H1 (cell line): Measurements from ENCODE around the gene AQP6. TPM values are rescaled to one million over a fixed set of nuclear protein-coding genes. Genes with fewer than 3 reads are reported as not detected.

Experiments
- CTCF ChIA-PET: fragments of 300-600 bp; sonication (Branson Sonifier 250); formaldehyde crosslinking; loops from one replicate; lab custom pipeline; 2021; ENCODE audit not compliant: partially characterized antibody; lab: Charles Lee
- POLR2A ChIA-PET: fragments of 300-600 bp; sonication (Branson Sonifier 250); formaldehyde crosslinking; loops from one replicate; lab custom pipeline; 2021; ENCODE audit warnings: inconsistent platforms; ENCODE audit not compliant: partially characterized antibody; lab: Charles Lee
- DNase-seq, 2 experiments: peaks; one replicate each; pipeline versions ENCODE4 v3.0.0 to v3.0.0-alpha.2; 2010 to 2022; ENCODE audit warnings: low spot score in 2 of 2, low read depth in 1 of 2, mixed read lengths in 1 of 2
- FAIRE-seq: peaks from 2 replicates; lab custom pipeline; 2011; peaks lifted over from hg19 to GRCh38; lab: Jason Lieb, UNC
- H2AFZ ChIP-seq: 2 replicates; pipeline ENCODE4 v1.8.1; 2012; ENCODE audit warnings: low read length, inconsistent platforms
- H2AK5ac ChIP-seq: 2 replicates; pipeline ENCODE4 v1.6.1; 2013; ENCODE audit warnings: low read depth, low read length
- H2BK120ac ChIP-seq: replicated peaks from 2 replicates; pipeline ENCODE3; 2013; ENCODE audit warnings: low read depth, low read length, inconsistent platforms
- H2BK12ac ChIP-seq: 2 replicates; pipeline ENCODE4 v1.6.1; 2013; ENCODE audit warnings: low read depth, low read length
- H2BK15ac ChIP-seq: 2 replicates; pipeline ENCODE4 v1.6.1; 2013; ENCODE audit warnings: low read length
- H2BK20ac ChIP-seq: 2 replicates; pipeline ENCODE4 v1.6.1; 2013; ENCODE audit warnings: low read length
- H2BK5ac ChIP-seq: 2 replicates; pipeline ENCODE4 v1.6.1; 2013; ENCODE audit warnings: low read depth, low read length
- H3K14ac ChIP-seq: 2 replicates; pipeline ENCODE4 v1.6.1; 2013; ENCODE audit warnings: inconsistent platforms; ENCODE audit not compliant: insufficient read length
- H3K18ac ChIP-seq: 2 replicates; pipeline ENCODE4 v1.6.1; 2013; ENCODE audit warnings: low read length; ENCODE audit errors: extremely low read depth
- H3K23ac ChIP-seq: 2 replicates; pipeline ENCODE4 v1.6.1; 2013; ENCODE audit warnings: inconsistent platforms; ENCODE audit not compliant: insufficient read length
- H3K23me2 ChIP-seq: 2 replicates; pipeline ENCODE4 v1.6.1; 2013; ENCODE audit warnings: low read depth, low read length
- H3K27ac ChIP-seq: 2 replicates; pipeline ENCODE4 v1.6.1; 2011; ENCODE audit warnings: low read depth, low read length, inconsistent platforms
- H3K27me3 ChIP-seq, 4 experiments: replicated peaks in 1 of 4; 1 replicate in 1 of 4; 2 replicates in 3 of 4; pipeline versions ENCODE4 v1.6.1 to v1.8.1; 2011 to 2013; ENCODE audit warnings: low read length in 3 of 4, mild to moderate bottlenecking in 3 of 4, inconsistent platforms in 2 of 4, mixed read lengths in 2 of 4, moderate library complexity in 1 of 4; ENCODE audit not compliant: control insufficient read depth in 3 of 4, insufficient read depth in 3 of 4; ENCODE audit errors: extremely low read depth in 1 of 4
- H3K36me3 ChIP-seq, 4 experiments: 2 replicates each; pipeline versions ENCODE4 v1.6.1 to v1.8.1; 2011 to 2013; ENCODE audit warnings: mild to moderate bottlenecking in 4 of 4, low read length in 3 of 4, moderate library complexity in 2 of 4, control low read depth in 1 of 4, inconsistent platforms in 1 of 4; ENCODE audit not compliant: insufficient read depth in 4 of 4, control insufficient read depth in 2 of 4
- H3K4ac ChIP-seq: replicated peaks from 2 replicates; pipeline ENCODE3; 2013; ENCODE audit warnings: low read length, low read depth, mixed read lengths, inconsistent platforms; ENCODE audit not compliant: insufficient read length
- H3K4me1 ChIP-seq, 4 experiments: replicated peaks in 1 of 4; 1 replicate in 1 of 4; 2 replicates in 3 of 4; pipeline versions ENCODE4 v1.6.1 to v1.8.1; 2011 to 2013; ENCODE audit warnings: low read length in 3 of 4, inconsistent platforms in 2 of 4, mixed read lengths in 1 of 4; ENCODE audit not compliant: insufficient read depth in 4 of 4, control insufficient read depth in 3 of 4
- H3K4me2 ChIP-seq, 2 experiments: 2 replicates each; pipeline versions ENCODE4 v1.6.1 to v1.8.1; 2011 to 2013; ENCODE audit warnings: low read depth in 2 of 2, low read length in 2 of 2, control low read depth in 1 of 2, inconsistent platforms in 1 of 2, mild to moderate bottlenecking in 1 of 2; ENCODE audit not compliant: insufficient read depth in 1 of 2
- H3K4me3 ChIP-seq, 4 experiments: fragments of 200-600, 300-600 bp in 1 of 4; sonication (generic), shearing (Covaris generic), sonication (Bioruptor Twin) in 1 of 4; 2 replicates each; pipeline versions ENCODE4 v1.5.1 to v1.8.1; 2011 to 2016; ENCODE audit warnings: low read length in 4 of 4, low read depth in 3 of 4, control low read depth in 2 of 4, inconsistent platforms in 2 of 4, mild to moderate bottlenecking in 2 of 4, mixed read lengths in 1 of 4, moderate library complexity in 1 of 4; ENCODE audit not compliant: insufficient read depth in 2 of 4; ENCODE audit errors: extremely low read depth in 1 of 4
- H3K56ac ChIP-seq: replicated peaks from 2 replicates; pipeline ENCODE3; 2013; ENCODE audit warnings: low read depth, mild to moderate bottlenecking, mixed read lengths, low read length, inconsistent platforms; ENCODE audit not compliant: insufficient read length
- H3K79me1 ChIP-seq: 2 replicates; pipeline ENCODE4 v1.6.1; 2013; ENCODE audit warnings: low read depth, low read length, control low read depth
- H3K79me2 ChIP-seq, 2 experiments: 2 replicates each; pipeline versions ENCODE4 v1.6.1 to v1.8.1; 2012 to 2013; ENCODE audit warnings: low read length in 2 of 2, mild to moderate bottlenecking in 2 of 2, inconsistent platforms in 1 of 2; ENCODE audit not compliant: insufficient read depth in 2 of 2, control insufficient read depth in 1 of 2
- H3K9ac ChIP-seq, 4 experiments: replicated peaks in 1 of 4; 1 replicate in 1 of 4; 2 replicates in 3 of 4; pipeline versions ENCODE4 v1.6.1 to v1.8.1; 2011 to 2013; ENCODE audit warnings: low read depth in 3 of 4, low read length in 3 of 4, control low read depth in 2 of 4, mild to moderate bottlenecking in 2 of 4, moderate library complexity in 2 of 4, inconsistent platforms in 1 of 4; ENCODE audit errors: extremely low read depth in 1 of 4
- H3K9me3 ChIP-seq, 2 experiments: 2 replicates each; pipeline versions ENCODE4 v1.6.1 to v1.8.1; 2012 to 2013; ENCODE audit warnings: mild to moderate bottlenecking in 2 of 2, moderate library complexity in 2 of 2, control low read depth in 1 of 2, inconsistent platforms in 1 of 2, low read depth in 1 of 2, low read length in 1 of 2, mixed read lengths in 1 of 2; ENCODE audit not compliant: insufficient read depth in 2 of 2
- H4K20me1 ChIP-seq, 2 experiments: replicated peaks in 1 of 2; 2 replicates each; pipeline versions ENCODE3 to v1.8.1; 2011 to 2013; ENCODE audit warnings: inconsistent platforms in 2 of 2, low read length in 2 of 2, mild to moderate bottlenecking in 1 of 2; ENCODE audit not compliant: insufficient read depth in 2 of 2, control insufficient read depth in 1 of 2
- H4K5ac ChIP-seq: 2 replicates; pipeline ENCODE4 v1.6.1; 2013; ENCODE audit warnings: low read length, low read depth, mixed read lengths, inconsistent platforms; ENCODE audit not compliant: insufficient read length
- H4K8ac ChIP-seq: 2 replicates; pipeline ENCODE4 v1.8.0; 2013; ENCODE audit warnings: mild to moderate bottlenecking, moderate library complexity, low read length, inconsistent platforms; ENCODE audit not compliant: insufficient read depth; ENCODE audit errors: extremely low read depth
- H4K91ac ChIP-seq: replicated peaks from 2 replicates; pipeline ENCODE3; 2013; ENCODE audit warnings: low read length, mixed read lengths, inconsistent platforms; ENCODE audit not compliant: insufficient read length
- CREB1 ChIP-seq: IDR thresholded peaks from 2 replicates; pipeline ENCODE4 v1.6.1; 2012; ENCODE audit warnings: inconsistent platforms
- GTF2F1 ChIP-seq: IDR thresholded peaks from 2 replicates; pipeline ENCODE4 v1.6.1; 2012; ENCODE audit warnings: low read depth, low read length, improper control_type of control experiment, borderline replicate concordance
- HDAC6 ChIP-seq: IDR thresholded peaks from one replicate; pipeline ENCODE4 v1.7.1; 2012; ENCODE audit warnings: low read depth, mild to moderate bottlenecking, inconsistent platforms, low read length, moderate library complexity
- MAFK ChIP-seq: IDR thresholded peaks from 2 replicates; pipeline ENCODE4 v1.6.1; 2012; ENCODE audit warnings: low read depth, mild to moderate bottlenecking, improper control_type of control experiment, low read length
- POU5F1 ChIP-seq: IDR thresholded peaks from 2 replicates; pipeline ENCODE4 v1.6.1; 2011; ENCODE audit warnings: low read depth, mild to moderate bottlenecking, low read length, moderate library complexity
- SIN3A ChIP-seq, 2 experiments: IDR thresholded peaks in 1 of 2; conservative IDR thresholded peaks in 1 of 2; 2 replicates each; pipeline ENCODE4 v1.6.1; 2011 to 2012; ENCODE audit warnings: low read length in 2 of 2, improper control_type of control experiment in 1 of 2, low read depth in 1 of 2, mild to moderate bottlenecking in 1 of 2
- SIRT6 ChIP-seq: IDR thresholded peaks from one replicate; pipeline ENCODE4 v1.7.1; 2012; ENCODE audit warnings: low read length, inconsistent platforms
- TAF7 ChIP-seq: optimal IDR thresholded peaks from 2 replicates; pipeline ENCODE3; 2011; ENCODE audit warnings: low read depth, mild to moderate bottlenecking, inconsistent platforms, low read length, moderate library complexity, borderline replicate concordance
- WGBS, 2 experiments: shearing (Covaris generic) in 1 of 2; methylation state at CpG; one replicate each; pipeline versions ENCODE4 v1.1.6 to v1.1.7; 2013 to 2015; ENCODE audit warnings: low lambda C conversion rate in 2 of 2, mixed read lengths in 2 of 2, inconsistent platforms in 1 of 2, low coverage in 1 of 2, missing lambda C conversion rate in 1 of 2; ENCODE audit not compliant: insufficient replicate concordance in 2 of 2, insufficient coverage in 1 of 2, insufficient read length in 1 of 2; ENCODE audit errors: extremely low coverage in 1 of 2, missing lambda C conversion rate in 1 of 2; 5-methylcytosine and 5-hydroxymethylcytosine counted together
- polyA plus RNA-seq, 7 experiments: library from polyadenylated mRNA; depleted of rRNA in 3 of 7; stranded (reverse) in 5 of 7; unstranded in 2 of 7; fragments of >200 nt in 5 of 7; fragments of 200-250 nt in 2 of 7; gene quantifications; 1 replicate in 5 of 7; 2 replicates in 1 of 7; 4 replicates in 1 of 7; pipeline versions ENCODE4 v1.2.1 to v1.2.3, GENCODE V29; 2011 to 2013; ENCODE audit warnings: missing spikeins in 2 of 7, mixed read lengths in 2 of 7
- total RNA-seq: library from RNA; stranded (reverse); fragmentation: NEBNext Ultra II Directional; extraction: Animal tissue kit (Norgen Biotek cat#: 25700); gene quantifications from 2 replicates; pipeline ENCODE4 v1.2.1, GENCODE V29; 2021
- TF ChIP-seq, protein P1 (sequence below): IDR thresholded peaks from 2 replicates; pipeline ENCODE4 v1.6.1; 2012; ENCODE audit warnings: inconsistent platforms
- TF ChIP-seq, protein P2 (sequence below): IDR thresholded peaks from 2 replicates; pipeline ENCODE4 v1.6.1; 2011; ENCODE audit warnings: low read depth, mild to moderate bottlenecking, low read length; ENCODE audit not compliant: insufficient read depth

Gene AQP6
- total and polyA plus RNA-seq, 2 of the 8 experiments (the other 6 are each of a cell fraction or from before 2014, with no cell fraction given), result 0.03 to 0.17 TPM

DNA sequence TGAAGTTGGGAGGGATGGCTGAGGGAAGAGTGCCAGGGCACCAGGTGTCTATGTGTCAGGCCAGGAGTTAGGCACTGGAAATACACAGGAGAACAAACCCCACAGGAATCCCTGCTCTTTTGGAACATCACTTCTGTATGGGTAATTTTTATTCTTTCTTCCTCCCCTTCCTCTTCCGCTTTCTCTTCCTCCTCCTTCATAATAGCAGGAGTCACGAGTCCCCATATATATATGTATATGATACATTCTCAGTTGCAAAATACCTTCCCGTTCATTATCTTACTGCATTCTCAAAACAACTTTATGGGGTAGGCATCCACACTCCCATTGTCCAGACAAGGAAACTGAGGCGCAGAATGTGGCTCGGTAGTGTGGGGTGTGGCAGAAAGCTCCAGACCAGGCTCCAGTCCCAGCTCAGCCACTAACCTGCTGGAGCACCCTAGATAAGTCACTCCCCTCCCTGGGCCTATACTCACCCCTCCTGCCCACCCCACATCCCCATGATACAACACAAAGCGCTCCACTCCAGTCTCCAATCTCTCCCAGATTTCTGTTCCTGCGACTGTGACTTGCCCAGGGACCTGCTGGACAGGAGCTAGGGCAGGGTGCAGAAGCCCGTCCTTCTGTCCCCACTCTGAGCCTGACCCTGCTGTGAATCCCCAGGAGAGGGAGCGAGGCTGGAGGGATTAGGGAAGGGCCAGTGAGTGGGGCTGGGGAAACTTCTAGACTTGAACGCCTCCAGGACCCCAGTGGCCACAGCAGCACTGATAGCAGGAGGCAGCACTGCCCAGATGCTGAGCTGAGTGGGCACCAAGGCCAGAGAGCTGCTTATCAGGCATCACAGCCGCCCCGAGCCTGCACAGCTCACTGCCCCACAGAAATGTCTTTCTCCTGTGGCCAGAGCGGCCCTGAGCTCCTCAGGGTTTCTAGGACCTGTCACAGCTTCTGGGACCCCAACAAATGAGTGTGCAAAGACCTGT lies 23.6 kb upstream of the AQP6 start:
- no peak overlapping the region for H2AK5ac ChIP-seq
- H4K91ac ChIP-seq, result no peak overlapping the region
- POLR2A ChIA-PET, result interaction anchor here (0.8 to 1.7 kb wide), 2 partner anchors 18 to 57 kb away, joined by 4 to 8 read pairs; no protein-coding TSS in a partner anchor
- CTCF ChIA-PET, result interaction anchor here (0.7 to 7.6 kb wide), 10 partner anchors 10 to 172 kb away, joined by 3 to 104 read pairs (median 6); partner anchors contain the start of gene AQP6
- no peak overlapping the region for H4K8ac ChIP-seq
- no peak overlapping the region for H2AFZ ChIP-seq
- no peaks in the 10 kb centered on the region for H3K36me3 ChIP-seq
- WGBS, 2 experiments, result 86% methylated on average over 12 of the region's 13 CpGs; no CpG with 5 or more reads in 1 of the 2 experiments
- H3K79me1 ChIP-seq, result no peaks in the 10 kb centered on the region
- no peak for DNase-seq
- no peaks in the 10 kb centered on the region for H4K20me1 ChIP-seq
- no peak overlapping the region for H2BK120ac ChIP-seq
- H2BK20ac ChIP-seq, result no peak overlapping the region
- no peak for FAIRE-seq
- peaks cover 0 to 6% (median 4%) of the 10 kb centered on the region in 4 experiments; a peak in 5 of 7 replicates for H3K4me1 ChIP-seq
- no peak overlapping the region for H3K27ac ChIP-seq
- H2BK12ac ChIP-seq, result no peak overlapping the region
- no peak overlapping the region for H3K56ac ChIP-seq
- H3K27me3 ChIP-seq, result no peaks in the 10 kb centered on the region; a peak in 1 of 7 replicates
- no peaks in the 10 kb centered on the region; the same call in 1 of the 2 replicates for H3K23me2 ChIP-seq
- H3K79me2 ChIP-seq, result no peaks in the 10 kb centered on the region
- H2BK5ac ChIP-seq, result no peak overlapping the region
- peak overlapping the region; percentile 25; the same call in 1 of the 2 replicates for H2BK15ac ChIP-seq
- H4K5ac ChIP-seq, result no peak overlapping the region
- H3K23ac ChIP-seq, result no peak overlapping the region
- no peak overlapping the region for H3K4me3 ChIP-seq
- H3K9ac ChIP-seq, result no peak overlapping the region
- H3K14ac ChIP-seq, result no peak overlapping the region
- H3K18ac ChIP-seq, result no peak overlapping the region
- no peak overlapping the region for H3K4me2 ChIP-seq
- H3K9me3 ChIP-seq, result no peaks in the 10 kb centered on the region
- no peak overlapping the region for H3K4ac ChIP-seq
- TF ChIP-seq, protein P1, sequence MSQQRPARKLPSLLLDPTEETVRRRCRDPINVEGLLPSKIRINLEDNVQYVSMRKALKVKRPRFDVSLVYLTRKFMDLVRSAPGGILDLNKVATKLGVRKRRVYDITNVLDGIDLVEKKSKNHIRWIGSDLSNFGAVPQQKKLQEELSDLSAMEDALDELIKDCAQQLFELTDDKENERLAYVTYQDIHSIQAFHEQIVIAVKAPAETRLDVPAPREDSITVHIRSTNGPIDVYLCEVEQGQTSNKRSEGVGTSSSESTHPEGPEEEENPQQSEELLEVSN, result no peak
- TF ChIP-seq POU5F1, result no peak
- TF ChIP-seq TAF7, result no peak
- TF ChIP-seq SIRT6, result no peak
- TF ChIP-seq HDAC6, result no peak
- no peak for TF ChIP-seq GTF2F1
- no peak for TF ChIP-seq SIN3A (conservative IDR thresholded peaks at IDR 0.05 in 1 of 2, IDR thresholded peaks at IDR 0.05 in 1 of 2; ENCODE audit: low read depth in 1 of 2, low read length in 2 of 2)
- TF ChIP-seq, protein P2, sequence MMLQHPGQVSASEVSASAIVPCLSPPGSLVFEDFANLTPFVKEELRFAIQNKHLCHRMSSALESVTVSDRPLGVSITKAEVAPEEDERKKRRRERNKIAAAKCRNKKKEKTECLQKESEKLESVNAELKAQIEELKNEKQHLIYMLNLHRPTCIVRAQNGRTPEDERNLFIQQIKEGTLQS, result no peak
- no peak for TF ChIP-seq MAFK
- no peak for TF ChIP-seq CREB1
